Measurements from ENCODE around the gene OR13D1.
"Not testable (repeated sequence)": the region's sequence is repeated elsewhere in the genome, so short reads cannot be mapped to it uniquely, and the experiment has no call there.

The OR13D1 gene

DNA sequence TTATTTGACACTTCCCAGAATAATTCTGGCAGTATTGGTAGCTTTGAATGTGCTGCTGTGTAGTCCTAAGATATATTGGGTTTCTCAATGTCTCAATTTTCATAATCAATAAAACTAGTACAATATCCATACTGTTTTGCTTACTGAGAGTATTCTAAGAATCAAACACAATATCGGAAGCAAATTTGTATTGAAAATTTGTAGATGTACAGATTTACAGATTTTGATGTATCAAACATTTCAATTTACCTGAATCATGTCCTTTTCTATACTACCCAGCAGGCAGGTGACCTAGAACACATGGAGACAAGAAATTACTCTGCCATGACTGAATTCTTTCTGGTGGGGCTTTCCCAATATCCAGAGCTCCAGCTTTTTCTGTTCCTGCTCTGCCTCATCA lies at the start of gene OR13D1:
OR13D1 (plus strand) TSS at position 301 of the 400 bp plus-strand sequence; CDS start at position 301, 0 bp downstream.
- no peak for DNase-seq (ENCODE audit: low read depth)

DNA sequence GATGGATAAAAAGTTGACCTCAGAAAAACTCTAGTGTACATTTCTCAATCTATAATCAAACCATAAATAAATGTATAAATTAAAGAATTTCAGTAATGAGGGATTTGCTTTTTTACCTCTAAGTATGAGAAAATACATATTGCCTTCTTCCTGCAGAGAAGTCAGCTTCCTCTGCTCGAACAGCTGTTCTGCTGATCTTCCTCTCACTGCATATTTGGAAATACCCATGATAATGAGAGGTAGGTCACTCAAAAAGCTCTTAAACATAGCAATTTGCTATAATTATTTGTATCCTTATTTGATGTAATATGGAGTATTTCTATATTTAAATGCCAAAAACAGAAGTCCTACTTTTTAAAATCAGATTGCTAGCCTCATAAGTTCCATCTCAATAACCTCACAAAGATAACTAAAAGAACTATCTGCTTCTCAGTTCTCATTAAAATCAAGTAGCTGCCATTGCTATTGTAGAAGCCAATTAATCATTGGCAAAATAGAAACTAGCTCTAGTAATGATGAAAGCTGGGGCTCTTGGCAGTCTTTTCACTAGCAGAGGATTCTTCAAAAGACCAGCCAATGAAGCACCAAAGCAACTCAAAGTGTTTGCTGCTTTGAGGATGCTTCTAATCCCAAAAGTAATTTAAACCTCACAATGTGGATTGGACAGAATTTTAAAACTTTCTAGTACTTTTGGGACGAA lies 35.7 kb upstream of the OR13D1 start:
- DNase-seq (ENCODE audit: low read depth): no peak

- DNase-seq (ENCODE audit: low read depth): peak; percentile 60
These were observed 18.7 kb upstream of the OR13D1 start for GRCh38 chr9:104675611-104676010.

GRCh38 chr9:104682642-104683041 lies 11.7 kb upstream of the OR13D1 start:
- DNase-seq (ENCODE audit: low read depth): peak; percentile 56

DNA sequence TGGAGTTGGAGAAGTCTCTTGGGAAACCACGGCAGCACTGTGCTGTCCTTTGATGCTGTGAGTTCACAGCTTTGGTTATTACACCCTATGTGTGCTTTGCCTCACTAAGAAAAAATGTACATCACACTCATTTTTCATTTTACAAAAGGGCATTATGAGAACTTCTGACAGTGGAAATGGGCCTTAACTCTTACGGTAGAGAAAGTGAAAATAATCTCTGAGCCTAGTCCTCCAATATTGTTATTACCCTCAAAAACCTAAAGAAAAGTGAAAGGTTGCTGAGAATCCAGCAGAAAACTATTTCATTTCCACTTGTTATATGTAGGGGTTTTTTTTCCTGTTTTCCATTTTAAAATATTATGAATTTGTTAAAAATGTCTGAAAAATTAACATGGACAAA lies 8.2 kb upstream of the OR13D1 start:
- peak; percentile 3 for DNase-seq (ENCODE audit: low read depth)

DNA sequence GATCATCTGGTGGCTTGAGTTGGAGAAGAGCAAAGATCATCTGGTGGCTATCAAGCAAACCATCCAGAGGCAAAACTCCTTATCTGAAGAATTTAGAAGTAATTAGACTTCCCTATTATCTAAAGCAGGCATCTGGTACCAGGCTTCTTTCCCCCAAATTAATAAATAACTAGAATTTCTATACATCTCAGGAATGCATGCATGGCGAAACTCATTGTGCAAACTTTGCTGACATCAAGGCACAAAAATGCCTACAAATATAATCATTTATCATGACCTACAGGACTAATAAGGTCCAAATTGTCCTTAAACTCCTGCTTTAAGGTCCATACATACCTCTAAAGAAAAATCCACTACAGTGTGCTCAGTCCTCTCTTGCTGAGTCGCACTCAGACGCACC lies 6.0 kb downstream of the OR13D1 start:
- DNase-seq (ENCODE audit: low read depth): peak; percentile 14

GRCh38 chr9:104708737-104709136 lies 14.4 kb downstream of the OR13D1 start:
- DNase-seq (ENCODE audit: low read depth): not testable (repeated sequence)

DNA sequence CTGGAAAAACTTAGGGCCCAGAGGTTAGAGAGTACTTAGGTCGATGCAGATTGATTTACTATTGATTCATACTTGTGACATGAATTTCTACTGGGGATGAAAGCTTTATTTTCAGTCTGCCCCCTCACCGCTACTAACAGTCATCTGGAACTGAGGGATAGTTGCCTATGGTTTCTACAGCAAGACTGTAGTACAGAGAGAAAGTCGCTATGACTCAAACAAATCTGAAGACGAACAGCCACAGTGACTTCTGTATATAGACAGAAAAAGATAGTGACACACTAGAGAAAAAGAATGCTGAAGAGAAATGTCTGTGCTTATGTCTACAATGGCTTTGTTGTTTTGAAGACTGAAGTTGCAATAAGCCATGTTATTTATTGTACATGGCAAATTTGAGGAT lies 17.3 kb downstream of the OR13D1 start:
- no peak for DNase-seq (ENCODE audit: low read depth)

DNA sequence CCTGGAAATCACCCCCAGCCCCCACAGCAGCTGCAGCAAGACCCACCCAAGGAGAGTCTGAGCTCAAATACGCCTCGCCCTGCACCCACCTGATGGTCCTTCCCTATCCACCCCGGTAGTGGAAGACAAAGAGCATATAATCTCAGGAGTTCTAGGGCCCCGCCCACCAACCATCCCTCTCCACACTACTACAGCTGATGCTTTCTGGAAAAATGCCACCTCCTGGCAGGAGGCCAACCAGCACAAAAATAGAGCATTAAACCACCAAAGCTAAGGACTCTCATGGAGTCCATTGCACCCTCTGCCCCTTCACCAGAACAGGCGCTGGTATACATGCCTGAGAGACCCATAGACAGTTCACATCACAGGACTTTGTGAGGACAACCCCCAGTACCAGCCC lies 30.7 kb downstream of the OR13D1 start:
- no peak for DNase-seq (ENCODE audit: low read depth)

GRCh38 chr9:104738452-104738851 lies 44.1 kb downstream of the OR13D1 start:
- DNase-seq (ENCODE audit: low read depth): no peak

GRCh38 chr9:104740621-104741020 lies 46.3 kb downstream of the OR13D1 start:
- peak; percentile 36 for DNase-seq (ENCODE audit: low read depth)

- peak; percentile 65 for DNase-seq (ENCODE audit: low read depth)
These were observed 49.2 kb downstream of the OR13D1 start for GRCh38 chr9:104743376-104743985.

All from amniotic epithelial cell (primary cell).